GM19035 (cell line): ENCODE results near the gene VIL1.

Experiments
- ATAC-seq: cut with Tn5 transposase; IDR thresholded peaks from one replicate; pipeline ENCODE4 v1.9.1; 2021; ENCODE audit not compliant: unreplicated experiment

VIL1 gene

DNA sequence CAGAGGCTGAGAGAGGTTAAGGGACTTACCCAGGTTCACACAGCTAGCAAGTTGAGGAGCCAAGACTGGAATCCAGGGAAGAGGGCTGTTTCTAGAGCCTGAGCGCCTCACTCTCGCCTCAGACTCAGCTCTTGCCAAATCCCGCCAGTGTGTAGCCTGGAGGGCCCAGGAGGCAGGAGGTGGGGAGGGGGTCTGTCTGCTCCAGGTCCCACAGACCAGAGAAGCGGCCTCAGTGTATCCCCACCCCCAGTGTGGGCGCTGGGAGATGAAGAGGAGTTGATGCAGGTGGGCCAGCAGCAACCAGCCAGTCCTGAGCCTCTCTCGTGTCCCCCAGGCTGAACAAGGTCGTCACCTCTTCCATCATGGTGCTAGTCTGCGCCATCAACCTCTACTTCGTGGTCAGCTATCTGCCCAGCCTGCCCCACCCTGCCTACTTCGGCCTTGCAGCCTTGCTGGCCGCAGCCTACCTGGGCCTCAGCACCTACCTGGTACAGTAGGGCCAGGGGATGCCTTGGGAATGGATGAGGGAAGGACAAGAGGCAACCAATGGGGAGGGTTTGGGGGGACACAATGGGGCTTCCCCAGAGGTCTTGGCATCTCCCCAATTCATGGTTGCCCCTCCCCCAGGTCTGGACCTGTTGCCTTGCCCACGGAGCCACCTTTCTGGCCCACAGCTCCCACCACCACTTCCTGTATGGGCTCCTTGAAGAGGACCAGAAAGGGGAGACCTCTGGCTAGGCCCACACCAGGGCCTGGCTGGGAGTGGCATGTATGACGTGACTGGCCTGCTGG, 24.4 kb upstream of the VIL1 start:
- no peak for ATAC-seq

DNA sequence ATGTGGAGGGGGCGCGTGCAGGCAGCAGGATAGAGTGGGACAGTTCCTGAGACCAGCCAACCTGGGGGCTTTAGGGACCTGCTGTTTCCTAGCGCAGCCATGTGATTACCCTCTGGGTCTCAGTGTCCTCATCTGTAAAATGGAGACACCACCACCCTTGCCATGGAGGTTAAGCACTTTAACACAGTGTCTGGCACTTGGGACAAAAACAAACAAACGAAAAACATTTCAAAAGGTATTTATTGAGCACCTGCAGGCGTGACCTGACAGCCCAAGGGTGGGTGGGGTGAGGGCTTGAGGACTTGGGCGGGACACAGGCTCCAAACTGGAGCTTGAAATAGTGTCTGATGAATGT, 23.9 kb upstream of the VIL1 start:
- ATAC-seq = no peak

DNA sequence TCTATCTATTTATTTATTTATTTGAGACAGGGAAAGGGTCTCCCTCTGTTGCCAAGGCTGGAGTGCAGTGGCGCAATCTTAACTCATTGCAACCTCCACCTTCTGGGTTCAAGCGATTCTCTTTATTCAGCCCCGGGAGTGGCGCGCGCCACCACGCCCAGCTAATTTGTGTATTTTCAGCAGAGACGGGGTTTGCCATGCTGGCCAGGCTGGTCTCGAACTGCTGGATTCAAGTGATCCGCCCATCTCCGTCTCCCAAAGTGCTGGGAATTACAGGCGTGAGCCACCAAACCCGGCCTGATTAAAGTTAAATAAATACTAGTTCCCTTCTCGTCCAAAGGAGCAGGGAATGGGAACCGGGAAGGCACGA, 23.5 kb upstream of the VIL1 start:
- no peak for ATAC-seq

GRCh38 chr2:218395826-218396687, 22.9 kb upstream of the VIL1 start:
- peak; percentile 40 for ATAC-seq

DNA sequence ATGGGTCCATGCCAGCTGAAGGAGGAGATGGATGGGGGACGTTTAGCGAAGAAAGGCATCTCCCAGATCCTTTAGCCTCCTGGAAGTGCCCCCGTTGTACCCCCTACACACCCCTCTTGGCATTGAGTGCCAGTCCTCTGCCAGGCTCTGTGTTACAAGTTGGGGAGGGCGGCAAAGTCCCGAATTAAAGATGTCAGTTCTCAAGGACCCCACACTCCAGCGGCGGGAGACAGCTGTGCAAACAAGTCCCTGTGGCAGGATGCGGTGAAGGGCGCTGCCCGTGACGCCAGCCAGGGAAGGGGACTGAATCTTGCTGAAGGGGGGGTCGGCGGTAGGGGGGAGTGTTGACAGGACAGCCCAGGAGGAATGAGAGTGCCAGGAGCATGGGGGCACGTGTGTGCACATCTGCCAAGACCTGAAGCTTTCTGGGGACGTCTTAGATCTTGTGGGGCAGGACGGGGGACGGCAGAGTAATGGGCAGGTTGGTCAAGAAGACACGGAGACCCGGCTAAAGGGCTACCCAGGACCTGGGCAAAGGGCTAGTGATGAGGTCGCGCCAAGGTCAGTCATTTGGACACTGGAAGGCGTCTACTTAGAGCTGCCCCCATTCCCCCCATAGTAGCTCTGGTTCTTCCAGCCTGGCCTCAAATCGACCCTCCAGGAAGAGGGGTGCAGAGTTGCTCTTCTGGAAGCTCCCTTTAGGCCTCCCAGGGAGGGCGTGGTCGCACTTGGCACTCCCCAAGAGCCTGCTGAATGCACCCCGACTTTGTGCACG, 22.0 kb upstream of the VIL1 start:
- no peak for ATAC-seq

DNA sequence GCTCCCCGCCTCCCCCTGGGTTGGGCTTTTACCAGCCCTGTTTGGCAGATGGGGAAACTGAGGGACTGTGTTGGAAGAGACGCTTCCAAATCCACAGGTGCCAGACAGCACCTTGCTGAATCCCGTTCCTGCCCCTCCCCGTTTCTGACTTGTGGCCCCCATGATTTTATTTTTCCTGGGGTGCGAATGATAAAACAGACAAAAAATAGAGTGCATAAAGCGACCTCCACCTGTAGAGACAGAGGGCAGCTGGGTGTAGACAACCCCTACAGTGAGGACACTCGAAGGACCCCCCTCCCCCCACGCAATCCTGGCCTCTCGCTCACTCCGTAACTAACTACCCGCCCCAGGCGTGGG, 21.5 kb upstream of the VIL1 start:
- ATAC-seq = no peak

DNA sequence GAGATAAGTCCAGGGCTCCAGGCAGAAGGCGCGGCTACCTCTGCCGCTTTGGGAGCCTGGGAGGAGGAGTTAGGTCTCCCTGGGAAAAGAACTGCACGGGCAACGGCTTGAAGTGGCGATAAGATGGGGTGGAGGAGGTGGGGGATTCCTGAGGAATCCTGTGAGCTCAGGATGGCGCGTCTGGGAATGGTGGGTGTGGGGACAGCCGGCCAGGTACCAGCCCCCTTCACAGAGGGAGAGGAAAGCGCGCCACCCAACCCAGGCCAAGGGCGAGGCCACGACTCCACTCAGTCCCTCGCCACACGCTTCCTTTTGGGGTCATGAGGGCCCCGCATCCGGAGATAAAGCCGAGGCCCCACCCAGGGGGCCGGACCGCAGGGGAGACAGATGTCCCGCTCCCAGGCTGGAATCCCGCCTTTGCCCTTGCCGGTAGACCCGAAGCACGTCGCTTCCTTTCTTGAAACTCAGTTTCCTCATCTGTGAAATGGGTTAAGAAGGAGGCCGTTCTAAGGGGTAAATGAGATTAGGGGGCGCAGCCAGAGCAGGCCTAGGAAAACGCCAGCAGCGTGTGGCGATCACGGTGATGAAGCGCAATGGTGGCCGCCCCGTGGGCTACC, 21.0 kb upstream of the VIL1 start:
- peak; percentile 14 for ATAC-seq

- peak; percentile 23 for ATAC-seq
Measured at GRCh38 chr2:218398437-218399390, 20.2 kb upstream of the VIL1 start.

DNA sequence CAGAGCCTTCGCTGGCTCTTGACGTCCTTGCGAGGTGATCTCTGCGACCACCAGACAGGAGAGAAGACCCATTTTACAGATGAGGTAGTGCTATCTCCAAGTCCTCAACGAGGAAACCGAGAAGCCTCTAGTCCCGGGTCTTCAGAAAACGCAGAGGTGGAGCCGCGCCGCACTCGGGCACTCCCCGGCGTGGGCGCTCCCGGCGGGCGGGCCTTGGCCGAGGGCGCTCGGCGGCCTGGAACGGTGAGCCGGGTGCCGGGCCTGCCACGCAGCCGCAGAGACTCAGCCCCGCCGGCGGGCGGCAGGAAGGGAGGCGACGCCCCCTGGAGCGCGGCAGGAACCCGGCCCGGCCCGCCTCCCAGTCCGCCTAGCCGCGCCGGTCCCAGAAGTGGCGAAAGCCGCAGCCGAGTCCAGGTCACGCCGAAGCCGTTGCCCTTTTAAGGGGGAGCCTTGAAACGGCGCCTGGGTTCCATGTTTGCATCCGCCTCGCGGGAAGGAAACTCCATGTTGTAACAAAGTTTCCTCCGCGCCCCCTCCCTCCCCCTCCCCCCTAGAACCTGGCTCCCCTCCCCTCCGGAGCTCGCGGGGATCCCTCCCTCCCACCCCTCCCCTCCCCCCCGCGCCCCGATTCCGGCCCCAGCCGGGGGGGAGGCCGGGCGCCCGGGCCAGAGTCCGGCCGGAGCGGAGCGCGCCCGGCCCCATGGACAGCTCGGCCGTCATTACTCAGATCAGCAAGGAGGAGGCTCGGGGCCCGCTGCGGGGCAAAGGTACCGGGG, 19.3 kb upstream of the VIL1 start, which contains the start of gene CTDSP1:
CTDSP1 (plus strand) TSS at position 478 of the 776 bp plus-strand sequence; CDS start at position 701, 223 bp downstream.
- peak; percentile 41 for ATAC-seq

- no peak for ATAC-seq
Measured at GRCh38 chr2:218400167-218400929, 18.6 kb upstream of the VIL1 start.

GRCh38 chr2:218400930-218401881, 17.7 kb upstream of the VIL1 start:
- no peak for ATAC-seq

- no peak for ATAC-seq
Measured at GRCh38 chr2:218401890-218402289, 17.0 kb upstream of the VIL1 start.

DNA sequence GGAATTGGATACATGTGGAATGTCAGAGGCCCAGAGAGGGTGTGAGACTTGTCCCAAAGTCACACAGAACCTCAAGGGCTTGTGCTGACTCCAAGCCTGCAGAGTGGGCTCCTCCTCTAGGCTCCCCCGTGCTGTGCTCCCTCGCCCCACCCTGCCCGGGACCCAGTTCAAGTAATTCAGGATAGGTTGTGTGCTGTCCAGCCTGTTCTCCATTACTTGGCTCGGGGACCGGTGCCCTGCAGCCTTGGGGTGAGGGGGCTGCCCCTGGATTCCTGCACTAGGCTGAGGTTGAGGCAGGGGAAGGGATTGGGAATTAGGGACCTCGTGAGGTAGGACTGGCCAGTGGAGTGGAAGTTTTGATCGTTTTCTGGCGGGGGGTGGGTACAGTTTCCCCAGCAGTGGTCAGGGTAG, 16.4 kb upstream of the VIL1 start:
- ATAC-seq = no peak

DNA sequence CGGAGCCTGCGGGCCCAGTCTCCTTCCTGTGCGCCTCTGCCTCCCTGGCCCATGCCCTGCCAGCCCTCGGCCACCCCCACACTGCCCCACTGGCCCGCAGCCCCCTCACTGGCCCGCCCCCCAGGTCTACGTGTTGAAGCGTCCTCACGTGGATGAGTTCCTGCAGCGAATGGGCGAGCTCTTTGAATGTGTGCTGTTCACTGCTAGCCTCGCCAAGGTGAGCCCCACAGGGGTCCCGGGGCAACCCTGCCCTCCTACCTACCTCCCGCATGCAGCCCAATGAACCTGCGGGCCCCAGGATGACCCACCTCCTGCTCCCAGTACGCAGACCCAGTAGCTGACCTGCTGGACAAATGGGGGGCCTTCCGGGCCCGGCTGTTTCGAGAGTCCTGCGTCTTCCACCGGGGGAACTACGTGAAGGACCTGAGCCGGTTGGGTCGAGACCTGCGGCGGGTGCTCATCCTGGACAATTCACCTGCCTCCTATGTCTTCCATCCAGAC, 16.0 kb upstream of the VIL1 start:
- ATAC-seq = no peak

- ATAC-seq = no peak
Measured at GRCh38 chr2:218403810-218404209, 15.1 kb upstream of the VIL1 start.

GRCh38 chr2:218404351-218405085, 14.4 kb upstream of the VIL1 start:
- no peak for ATAC-seq
